HG03558 (cell line): ENCODE measurements around the gene TAF4B.
"Not testable (repeated sequence)": the region's sequence is repeated elsewhere in the genome, so short reads cannot be mapped to it uniquely, and the experiment has no call there.

Source experiments
- ATAC-seq: cut with Tn5 transposase; IDR thresholded peaks from one replicate; pipeline ENCODE4 v1.9.1; 2021; ENCODE audit warnings: moderate number of reproducible peaks; ENCODE audit not compliant: unreplicated experiment; ENCODE audit errors: extremely low read depth

The TAF4B gene

DNA sequence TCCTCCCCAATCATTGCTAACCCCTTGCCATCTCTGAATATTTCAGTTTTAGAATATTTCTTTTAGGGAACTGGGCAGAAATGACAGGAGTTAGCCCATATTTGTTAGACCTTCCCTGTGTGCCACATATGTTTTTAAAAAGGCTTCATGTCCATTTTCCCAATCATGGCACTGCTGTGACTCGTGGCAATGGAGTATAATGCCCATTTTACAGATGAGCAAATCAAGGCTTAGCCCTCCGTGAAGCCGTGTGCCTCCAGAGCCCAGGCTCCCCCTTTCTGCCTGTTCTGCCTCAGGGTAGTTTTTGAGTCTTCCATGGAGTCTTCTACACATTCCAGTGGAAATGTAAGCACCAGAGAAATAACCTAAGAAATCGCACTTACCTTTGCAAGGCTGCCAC lies 192.0 kb downstream of the TAF4B start:
- ATAC-seq, result no peak

DNA sequence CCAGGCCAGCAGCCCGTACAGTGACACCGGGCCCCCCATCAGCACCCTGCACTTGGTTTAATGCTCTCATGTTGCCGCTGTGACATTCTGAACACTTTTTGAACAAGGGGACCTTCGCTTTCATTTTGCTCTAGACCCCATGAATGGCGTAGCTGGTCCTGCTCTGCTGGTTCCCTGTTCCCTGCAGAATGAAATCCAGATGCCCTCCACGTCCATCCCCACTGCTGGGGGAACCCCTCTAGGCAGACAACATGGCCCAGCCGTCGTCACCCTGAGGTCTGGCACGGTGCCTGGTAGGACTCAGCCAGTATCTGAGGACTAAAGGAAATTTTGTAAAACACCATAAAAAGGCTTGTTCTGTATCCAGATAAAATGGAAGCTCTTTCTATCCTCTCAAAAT lies 193.5 kb downstream of the TAF4B start:
- no peak for ATAC-seq

DNA sequence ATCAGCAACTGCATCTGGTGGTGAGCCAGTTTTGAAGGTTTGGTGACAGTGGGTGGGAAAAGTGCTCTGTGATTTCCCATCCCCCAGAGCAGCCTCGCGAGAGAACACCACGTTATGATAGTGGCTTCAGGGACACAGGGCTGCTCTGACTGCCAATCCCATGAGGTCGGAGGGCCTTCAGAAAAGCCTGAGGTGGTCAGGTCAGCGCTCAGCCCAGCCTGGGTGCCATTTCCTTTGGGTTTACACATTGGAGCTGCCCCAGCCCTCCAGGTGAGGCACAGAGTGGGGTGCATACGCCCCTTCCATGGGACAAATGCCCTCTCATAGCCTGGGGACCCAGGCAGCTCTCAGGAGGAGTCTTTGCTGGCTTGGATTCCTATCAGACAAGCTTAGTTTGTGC lies 195.3 kb downstream of the TAF4B start:
- no peak for ATAC-seq

DNA sequence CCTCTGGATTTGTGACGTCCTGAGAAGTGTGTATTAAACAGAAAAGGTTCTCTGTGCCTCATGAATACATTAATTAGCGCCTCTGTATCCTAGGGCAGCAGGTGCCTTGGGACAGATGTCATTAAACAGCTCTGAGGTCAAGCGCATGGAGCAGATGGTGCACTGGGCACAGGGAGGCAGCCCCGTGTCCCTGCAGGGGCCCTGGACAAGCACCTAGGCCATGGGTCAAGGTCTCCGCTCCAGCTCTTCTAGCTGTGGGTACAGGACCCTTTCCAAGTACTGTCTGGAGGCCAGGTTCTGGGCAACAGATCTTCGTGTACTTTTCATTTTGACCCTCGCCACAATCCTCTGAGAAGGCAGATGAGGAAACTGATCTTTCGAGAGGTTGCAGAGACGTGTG lies 195.7 kb downstream of the TAF4B start:
- no peak for ATAC-seq

DNA sequence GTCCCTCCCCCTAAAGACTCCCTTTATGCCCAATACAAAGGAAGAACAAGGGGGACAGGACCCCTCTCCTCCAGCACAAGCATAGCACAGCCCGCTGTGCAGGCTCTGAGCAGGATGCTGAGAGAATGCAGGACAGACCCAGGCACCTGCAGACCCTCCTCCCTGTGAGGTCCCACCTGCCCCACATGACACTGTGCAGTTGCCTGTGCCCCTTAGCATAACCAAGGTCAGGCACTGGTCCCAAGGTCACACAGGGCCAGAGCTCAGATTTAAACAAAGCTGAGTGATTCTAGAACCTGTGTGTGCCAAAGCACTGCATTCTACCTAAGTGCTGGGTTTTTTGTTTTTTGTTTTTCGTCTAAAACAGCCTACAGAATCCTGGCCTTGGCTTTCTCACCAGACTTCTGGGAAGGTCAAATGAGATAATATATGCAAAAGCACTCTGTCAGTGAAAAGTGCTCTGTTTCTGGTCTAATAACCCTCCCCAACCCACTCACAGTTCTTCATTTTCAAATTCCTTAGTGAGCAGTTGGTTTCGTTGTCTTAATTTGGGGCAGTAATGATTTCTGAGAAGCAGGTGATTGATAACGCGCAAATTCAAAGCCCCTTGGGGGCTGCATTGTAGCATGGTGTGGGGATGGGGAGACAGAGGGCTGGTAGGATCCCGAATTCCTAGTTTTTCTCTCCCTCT lies 196.4 kb downstream of the TAF4B start:
- peak; percentile 78 for ATAC-seq

DNA sequence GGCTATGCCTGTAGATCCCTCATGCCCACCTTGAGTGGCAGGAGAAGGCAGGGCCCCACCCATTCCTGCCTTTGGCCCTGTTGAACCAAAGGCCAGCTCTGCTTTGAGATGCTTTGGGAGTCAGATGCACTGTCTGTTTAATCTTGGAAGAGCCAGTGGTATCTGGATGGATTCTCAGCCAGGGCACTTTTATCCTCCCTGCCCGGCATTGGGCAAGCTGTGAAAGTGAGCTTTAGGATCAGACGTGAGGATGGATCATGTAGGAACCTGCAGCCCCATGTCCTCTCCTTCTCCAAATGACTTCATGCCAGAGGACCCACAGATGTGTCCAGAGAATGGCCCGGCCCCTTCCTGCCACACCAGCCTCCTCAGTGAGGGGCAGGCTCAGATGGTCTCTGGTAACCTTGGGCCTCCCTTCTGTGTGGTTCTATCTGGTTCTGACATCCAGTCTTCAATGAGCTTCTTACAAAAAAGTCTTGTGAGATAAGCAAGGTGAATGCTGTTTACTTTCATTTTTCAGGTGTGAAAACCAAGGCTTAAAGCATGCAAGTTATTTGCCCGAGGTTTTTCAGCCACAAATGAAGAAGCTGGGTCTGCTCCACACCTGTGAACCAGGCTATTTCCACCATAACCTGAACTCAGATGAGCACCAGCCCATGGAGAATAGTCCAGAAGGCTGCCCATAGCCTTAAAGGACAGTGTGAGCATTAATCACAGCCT lies 198.3 kb downstream of the TAF4B start:
- ATAC-seq, result no peak

DNA sequence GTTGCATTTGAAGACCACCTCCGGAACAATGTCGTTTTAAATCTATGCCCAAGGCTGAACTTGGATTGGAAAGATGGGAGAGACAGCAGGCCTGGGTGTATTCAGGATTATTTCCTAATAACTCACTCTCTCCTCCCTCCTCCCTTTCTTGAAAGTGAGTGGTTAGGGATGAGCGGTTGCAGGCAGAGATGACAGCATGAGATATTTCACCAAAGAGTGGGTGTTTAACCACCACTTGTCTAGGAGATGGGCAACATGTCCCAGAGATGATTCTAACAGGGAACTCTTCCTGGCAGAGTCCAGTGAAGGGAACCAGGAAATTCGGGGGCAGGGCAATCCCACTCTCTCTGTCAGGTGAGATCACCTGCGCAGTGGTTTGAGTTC lies 198.9 kb downstream of the TAF4B start:
- no peak for ATAC-seq

DNA sequence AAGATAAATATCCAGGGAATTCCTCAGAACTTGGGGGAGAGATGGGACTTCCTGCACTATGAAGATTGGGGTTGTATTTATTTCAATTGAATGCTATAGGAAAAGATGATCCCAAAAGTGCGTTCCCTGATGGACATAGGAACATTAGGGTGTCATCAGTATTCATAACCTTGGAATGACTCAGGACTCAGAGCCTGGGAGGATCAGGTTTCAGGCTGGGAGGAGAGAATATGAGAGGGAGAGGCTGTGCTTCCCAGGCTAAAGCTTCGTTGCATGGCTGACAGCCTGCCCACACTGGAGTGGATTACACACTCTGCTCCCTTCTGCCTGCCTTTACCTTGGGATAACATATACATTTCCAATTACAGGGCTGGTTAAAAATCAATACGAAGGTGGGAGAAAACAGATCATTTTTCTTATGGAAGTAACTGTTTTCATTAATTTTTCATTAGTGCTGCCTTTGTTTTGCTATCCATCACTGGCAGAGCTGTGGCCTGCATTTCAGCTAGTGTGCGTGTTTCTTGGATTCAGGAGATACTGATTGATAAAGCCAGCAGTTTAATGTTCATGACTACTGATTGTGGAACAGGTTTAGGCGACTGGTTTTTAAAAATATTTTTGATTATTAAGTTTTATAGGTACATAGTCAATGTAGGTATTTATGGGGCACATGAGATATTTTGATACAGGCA lies 203.4 kb downstream of the TAF4B start:
- no peak for ATAC-seq

DNA sequence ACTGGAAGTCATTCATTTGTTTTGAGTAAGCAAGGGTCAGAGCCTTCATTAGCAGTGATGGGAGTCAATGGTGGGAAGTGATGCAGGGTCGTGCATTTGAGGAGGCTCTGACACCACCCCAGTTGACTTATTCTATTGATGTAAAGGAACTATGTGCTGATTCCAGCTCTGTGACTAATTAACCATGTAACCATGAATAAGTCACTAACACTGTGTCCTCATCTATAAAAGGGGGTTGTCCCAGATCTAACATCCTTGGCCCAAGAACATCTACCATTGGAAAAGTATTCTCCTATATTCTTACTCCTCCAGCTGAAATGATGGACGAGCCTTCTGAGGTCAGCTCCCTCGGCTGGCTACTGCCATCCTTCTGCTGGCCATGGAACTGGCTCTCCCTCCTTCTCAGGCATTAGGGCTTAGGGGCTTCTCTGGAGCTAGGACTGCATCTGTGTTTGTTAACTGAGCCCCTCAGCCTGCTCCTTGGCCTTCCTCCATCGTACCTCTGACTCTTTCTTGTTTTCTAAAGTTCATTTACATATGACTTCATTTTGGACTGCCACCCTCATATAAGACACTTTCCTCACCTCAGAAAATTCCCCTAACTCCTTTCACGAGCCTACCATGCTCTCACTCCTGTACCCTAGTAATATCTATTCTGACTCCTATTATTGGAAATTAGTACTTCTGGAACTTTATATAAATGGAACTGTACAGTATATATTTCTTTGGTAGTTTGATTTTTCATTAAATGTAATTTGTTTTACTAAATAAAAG lies 206.6 kb downstream of the TAF4B start:
- ATAC-seq, result peak; percentile 36

DNA sequence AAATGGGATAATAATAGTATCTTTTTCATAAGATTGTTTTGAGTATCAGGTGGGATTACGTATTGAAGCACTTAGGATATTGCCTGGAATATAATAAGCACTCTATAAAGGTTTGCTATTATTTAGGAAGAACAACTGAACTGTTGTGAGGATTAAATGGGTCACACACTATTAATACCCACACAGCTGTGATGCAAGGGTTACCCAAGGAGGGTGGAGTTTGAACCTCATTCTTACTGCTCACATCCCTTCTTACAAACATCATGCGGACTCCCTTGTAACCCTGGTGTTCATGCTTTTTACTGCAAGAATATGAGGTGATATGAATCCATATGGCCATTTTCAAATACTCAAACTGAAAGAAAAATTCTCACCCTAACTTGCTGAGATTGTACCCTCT lies 208.6 kb downstream of the TAF4B start:
- no peak for ATAC-seq

DNA sequence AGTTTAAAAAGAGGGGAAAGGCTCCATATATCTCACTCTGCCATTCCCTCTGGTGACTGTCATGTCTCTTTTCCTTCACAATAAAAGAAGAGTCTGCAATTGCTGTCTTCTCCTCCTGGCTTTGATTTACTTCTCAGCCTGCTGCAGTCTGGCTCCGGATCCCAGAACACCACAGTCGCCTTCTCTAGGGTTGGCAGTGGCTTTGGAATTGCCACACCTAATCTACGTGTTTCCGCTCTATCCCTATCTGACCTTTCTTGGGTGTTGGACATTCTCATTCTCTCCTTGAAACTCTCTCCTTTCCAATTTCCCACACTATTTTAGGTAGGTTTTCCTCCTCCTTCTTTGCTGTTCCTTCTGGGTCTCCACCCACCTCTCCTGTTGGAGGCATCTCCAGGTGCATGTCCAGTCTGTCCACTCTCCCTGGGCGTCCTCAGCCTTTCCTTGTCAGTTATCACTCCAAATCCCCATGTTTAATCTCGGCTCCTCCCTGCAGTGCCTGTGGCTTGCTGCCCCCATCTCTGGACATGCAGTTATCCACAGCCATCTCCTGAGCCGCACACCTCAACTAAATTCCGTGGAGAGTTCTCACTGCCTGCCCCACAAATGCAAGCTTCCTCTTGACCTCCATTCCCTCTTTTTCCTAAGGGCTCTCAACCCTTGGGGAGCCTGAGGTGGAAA lies 209.3 kb downstream of the TAF4B start:
- no peak for ATAC-seq

DNA sequence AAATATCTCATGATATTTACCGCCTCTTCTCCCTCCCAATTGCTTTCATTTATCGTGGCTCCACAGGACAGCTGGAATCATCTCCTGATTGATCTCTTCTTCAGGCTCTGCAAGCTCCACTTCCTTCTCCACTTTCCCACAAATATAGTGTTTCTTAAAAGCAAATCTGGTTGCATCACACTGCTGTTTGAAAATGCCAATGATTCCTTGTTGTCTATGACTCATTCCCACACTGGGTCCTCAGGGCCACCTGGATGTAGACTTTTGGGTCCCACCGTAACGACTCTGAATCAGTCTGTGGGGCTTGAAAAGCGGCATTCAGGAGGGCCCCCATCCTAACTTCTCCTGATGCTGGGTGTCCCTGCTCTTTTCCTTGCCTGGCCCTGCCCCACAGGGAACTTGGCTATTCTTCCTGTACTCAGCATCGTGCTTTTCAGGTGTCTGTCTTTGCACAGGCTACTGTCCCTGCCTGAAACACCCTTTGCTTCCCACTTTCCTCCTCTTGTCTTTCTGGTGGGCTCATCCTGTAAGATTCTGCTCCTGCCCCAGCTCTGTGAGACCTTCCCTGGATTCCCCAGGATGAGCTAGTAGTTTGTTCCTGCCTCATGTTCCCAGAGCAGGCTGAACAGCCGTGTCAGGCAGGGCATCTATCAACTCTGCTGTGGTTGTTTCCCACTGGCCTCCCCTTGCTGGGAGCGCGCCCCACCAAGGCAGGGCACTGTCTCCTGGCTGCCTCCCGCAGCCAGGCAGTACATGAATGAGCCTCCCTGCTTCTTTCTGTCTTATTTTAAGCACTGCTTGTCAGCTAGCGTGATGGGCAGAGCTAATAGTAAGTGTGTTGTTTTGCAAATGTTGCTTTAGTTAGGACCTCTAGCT lies 210.2 kb downstream of the TAF4B start:
- no peak for ATAC-seq

DNA sequence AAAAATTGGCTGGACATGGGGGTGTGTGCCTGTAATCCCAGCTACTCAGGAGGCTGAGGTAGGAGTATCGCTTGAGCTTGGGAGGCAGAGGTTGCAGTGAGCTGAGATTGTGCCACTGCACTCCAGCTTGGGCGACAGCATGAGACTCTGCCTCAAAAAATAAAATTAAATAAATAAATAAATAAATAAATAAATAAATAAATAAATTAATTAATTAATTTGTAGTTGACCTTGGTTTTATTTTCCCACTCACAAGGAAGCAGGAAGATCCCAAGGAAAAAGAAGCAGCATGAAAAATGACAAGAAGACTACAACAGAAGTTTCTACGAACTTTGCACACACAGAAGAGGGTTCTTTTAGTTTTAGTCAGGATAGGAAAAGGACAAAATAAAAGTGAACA lies 211.4 kb downstream of the TAF4B start:
- not testable (repeated sequence) for ATAC-seq

DNA sequence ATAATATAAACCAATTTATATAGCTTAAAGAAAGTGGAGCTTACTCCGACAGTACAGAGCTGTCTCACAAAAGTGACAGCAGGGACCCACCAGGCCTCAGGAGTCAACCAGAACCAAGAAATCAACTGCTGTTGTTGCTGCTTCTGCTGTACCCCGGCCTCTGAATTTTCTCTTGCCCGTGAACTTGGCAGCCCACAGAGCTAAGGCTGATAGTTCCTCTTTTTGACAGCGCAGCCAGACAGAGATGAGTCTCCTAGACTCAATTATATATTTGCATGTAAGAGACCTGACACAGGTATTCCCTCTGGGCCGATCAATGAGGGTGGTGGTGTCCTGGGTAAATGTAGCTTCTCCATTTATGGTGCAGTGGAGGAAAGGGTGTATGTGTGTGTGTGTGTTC lies 212.7 kb downstream of the TAF4B start:
- ATAC-seq, result peak; percentile 86

DNA sequence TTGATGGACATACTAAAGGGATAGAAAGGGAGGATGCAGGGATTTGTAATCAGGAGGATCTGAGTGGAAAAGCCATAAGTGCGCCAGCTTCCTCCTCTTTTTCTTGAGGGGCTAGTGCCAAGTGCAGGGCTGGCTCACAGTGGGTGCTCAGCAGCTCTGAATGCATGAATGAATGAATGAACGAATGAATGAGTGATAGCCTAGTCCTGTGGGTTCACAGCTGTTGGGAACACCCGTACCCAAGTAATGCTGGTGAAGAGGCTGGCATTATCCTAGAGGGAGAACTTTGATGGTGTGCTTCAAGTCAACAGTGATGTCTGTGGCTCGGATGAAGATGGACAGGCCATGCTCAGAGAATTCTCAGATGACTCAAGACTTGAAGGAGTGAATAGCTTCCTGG lies 213.3 kb downstream of the TAF4B start:
- ATAC-seq, result no peak

DNA sequence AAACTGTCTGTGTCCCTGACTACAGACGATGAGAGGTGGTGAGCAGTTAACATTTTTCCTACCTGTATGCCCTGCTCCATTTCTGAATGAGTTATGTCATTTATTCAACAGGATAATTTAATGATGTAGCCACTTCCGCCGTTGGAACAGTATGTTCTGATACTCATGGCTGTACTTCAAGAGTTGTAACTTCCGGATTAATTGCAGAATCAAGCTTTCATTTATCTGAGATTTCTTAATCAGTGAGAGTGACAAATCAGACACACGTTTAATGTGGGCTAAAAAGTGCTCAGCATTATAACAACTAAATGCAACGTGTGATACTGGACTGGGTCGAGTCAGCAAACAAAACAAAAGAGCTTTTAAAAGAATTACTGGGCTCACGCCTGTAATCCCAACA lies 214.4 kb downstream of the TAF4B start:
- no peak for ATAC-seq
